ENCODE data around the gene TENM4.

GRCh38 chr11:78853521-78853920, 587.3 kb downstream of the TENM4 start:
- TF ChIP-seq CTCF (IDR thresholded peaks at IDR 0.05) (no peak), POLR2AphosphoS5 (IDR thresholded peaks at IDR 0.05) (no peak), POLR2A (IDR thresholded peaks at IDR 0.05) (no peak)
